WTC11 (cell line): Measurements from ENCODE around the gene SLC27A4. TPM values are rescaled to one million over a fixed set of nuclear protein-coding genes. Genes with fewer than 3 reads are reported as not detected.

Experiments
- ATAC-seq: fragments of 200-7000 bp; cut with Tn5 transposase; 2 replicates; pipeline ENCODE4 v1.10.0; 2021; ENCODE audit warnings: mild to moderate bottlenecking, moderate library complexity
- CTCF ChIA-PET: fragments of 300-600 bp; sonication (Branson Sonifier 250); formaldehyde crosslinking; loops from one replicate; lab custom pipeline; 2021; ENCODE audit warnings: antibody characterized with exemption; lab: Charles Lee
- POLR2A ChIA-PET: fragments of 350-600 bp; sonication (Branson Sonifier 250); formaldehyde crosslinking; loops from one replicate; lab custom pipeline; 2021; ENCODE audit warnings: antibody characterized with exemption; lab: Charles Lee
- DNase-seq: peaks from one replicate; pipeline ENCODE4 v3.0.0; 2021; ENCODE audit warnings: low spot score
- H3K27ac Mint-ChIP-seq: 2 replicates; pipeline ENCODE4 v1.8.0; 2021; ENCODE audit warnings: mixed read lengths
- H3K27me3 Mint-ChIP-seq: 2 replicates; pipeline ENCODE4 v1.8.0; 2021; ENCODE audit warnings: low read depth, mild to moderate bottlenecking, moderate library complexity, mixed read lengths
- H3K36me3 Mint-ChIP-seq: 2 replicates; pipeline ENCODE4 v1.8.0; 2021; ENCODE audit warnings: mixed read lengths
- H3K4me1 Mint-ChIP-seq: 2 replicates; pipeline ENCODE4 v1.8.0; 2022; ENCODE audit warnings: mixed read lengths
- H3K4me3 Mint-ChIP-seq: 2 replicates; pipeline ENCODE4 v1.8.0; 2021; ENCODE audit warnings: mild to moderate bottlenecking, moderate library complexity, mixed read lengths
- H3K9me3 Mint-ChIP-seq: 2 replicates; pipeline ENCODE4 v1.8.0; 2021; ENCODE audit warnings: mixed read lengths
- E2F1 ChIP-seq: sonication (generic); formaldehyde crosslinking; IDR thresholded peaks from 2 replicates; pipeline ENCODE4 v1.8.0; 2022; ENCODE audit warnings: mild to moderate bottlenecking, missing genetic modification reagents
- EMX1 ChIP-seq: fragments of 250-450 bp; sonication (Bioruptor Pico); IDR thresholded peaks from 2 replicates; pipeline ENCODE4 v1.8.0; 2021; ENCODE audit warnings: mild to moderate bottlenecking
- GRHL2 ChIP-seq: fragments of 250-450 bp; sonication (Bioruptor Pico); IDR thresholded peaks from 2 replicates; pipeline ENCODE4 v1.8.0; 2022; ENCODE audit warnings: mild to moderate bottlenecking, moderate library complexity; ENCODE audit not compliant: insufficient replicate concordance, severe bottlenecking
- KAT7 ChIP-seq: sonication (generic); formaldehyde crosslinking; IDR thresholded peaks from 2 replicates; pipeline ENCODE4 v1.8.1; 2023; ENCODE audit warnings: missing genetic modification reagents, mild to moderate bottlenecking, borderline replicate concordance
- NR2C2 ChIP-seq: sonication (generic); formaldehyde crosslinking; IDR thresholded peaks from 2 replicates; pipeline ENCODE4 v1.8.0; 2022; ENCODE audit warnings: mild to moderate bottlenecking, missing genetic modification reagents
- TP53 ChIP-seq: sonication (generic); formaldehyde crosslinking; IDR thresholded peaks from 2 replicates; pipeline ENCODE4 v1.8.1; 2023; ENCODE audit warnings: mild to moderate bottlenecking, missing genetic modification reagents
- USF1 ChIP-seq: sonication (generic); formaldehyde crosslinking; IDR thresholded peaks from 2 replicates; pipeline ENCODE4 v1.8.0; 2022; ENCODE audit warnings: mild to moderate bottlenecking, missing genetic modification reagents
- ZBTB43 ChIP-seq: sonication (generic); formaldehyde crosslinking; IDR thresholded peaks from 2 replicates; pipeline ENCODE4 v1.8.1; 2023; ENCODE audit warnings: mild to moderate bottlenecking, missing genetic modification reagents
- ZMAT4 ChIP-seq: fragments of 250-450 bp; sonication (Bioruptor Pico); IDR thresholded peaks from 2 replicates; pipeline ENCODE4 v1.9.0; 2021; ENCODE audit warnings: mild to moderate bottlenecking
- ZNF219 ChIP-seq: sonication (generic); formaldehyde crosslinking; IDR thresholded peaks from 2 replicates; pipeline ENCODE4 v1.8.0; 2023; ENCODE audit warnings: missing genetic modification reagents, mild to moderate bottlenecking, borderline replicate concordance
- ZNF232 ChIP-seq: sonication (generic); formaldehyde crosslinking; IDR thresholded peaks from 2 replicates; pipeline ENCODE4 v1.8.0; 2022; ENCODE audit warnings: mild to moderate bottlenecking, missing genetic modification reagents
- ZNF263 ChIP-seq: sonication (generic); formaldehyde crosslinking; IDR thresholded peaks from 2 replicates; pipeline ENCODE4 v1.8.1; 2022; ENCODE audit warnings: low read depth, mild to moderate bottlenecking, moderate library complexity, missing genetic modification reagents
- ZNF281 ChIP-seq: sonication (generic); formaldehyde crosslinking; IDR thresholded peaks from 2 replicates; pipeline ENCODE4 v1.8.0; 2023; ENCODE audit warnings: mild to moderate bottlenecking, missing genetic modification reagents
- ZNF425 ChIP-seq: fragments of 250-450 bp; sonication (Bioruptor Pico); conservative IDR thresholded peaks from 2 replicates; pipeline ENCODE4 v1.9.0; 2021; ENCODE audit warnings: mild to moderate bottlenecking
- ZNF671 ChIP-seq: fragments of 250-450 bp; sonication (Bioruptor Pico); IDR thresholded peaks from 2 replicates; pipeline ENCODE4 v1.8.0; 2021; ENCODE audit warnings: mild to moderate bottlenecking
- total RNA-seq: library from RNA; stranded (reverse); gene quantifications from 3 replicates; pipeline ENCODE4 v1.2.3, GENCODE V29; 2021

Gene SLC27A4
- total RNA-seq, 1 experiment from 2014 or later = 23.8 TPM

GRCh38 chr9:128397831-128398230 lies 57.5 kb downstream of the SLC27A4 start:
- no peak for TF ChIP-seq ZNF263 (CRISPR knock-in tag)
- no peak for TF ChIP-seq ZNF671 (CRISPR knock-in tag)
- Mint-ChIP-seq H3K27me3 (peaks cover 97% of the 10 kb centered on the region), H3K4me1 (peaks cover 31% of the 10 kb centered on the region), H3K9me3 (no peaks in the 10 kb centered on the region), H3K4me3 (no peak overlapping the region), H3K36me3 (no peaks in the 10 kb centered on the region; the same call in 1 of the 2 replicates), H3K27ac (no peak overlapping the region)
- CTCF ChIA-PET = interaction anchor here (1.4 to 3.5 kb wide), 5 partner anchors 9 to 41 kb away, joined by 4 to 19 read pairs (median 7); partner anchors contain the start of gene CERCAM
- ATAC-seq (no peak), DNase-seq (no peak)
- POLR2A ChIA-PET = no interaction called here

GRCh38 chr9:128399861-128400260 lies 59.5 kb downstream of the SLC27A4 start:
- H3K36me3 Mint-ChIP-seq = no peaks in the 10 kb centered on the region; the same call in 1 of the 2 replicates
- DNase-seq = no peak
- ATAC-seq = no peak
- no peaks in the 10 kb centered on the region for H3K9me3 Mint-ChIP-seq
- H3K27me3 Mint-ChIP-seq = peaks cover 100% of the 10 kb centered on the region
- CTCF ChIA-PET = interaction anchor here (2.1 kb wide), 1 partner anchor 38 kb away, joined by 5 read pairs; no protein-coding TSS in a partner anchor
- H3K4me3 Mint-ChIP-seq = no peak overlapping the region
- peaks cover 15% of the 10 kb centered on the region for H3K4me1 Mint-ChIP-seq
- POLR2A ChIA-PET = no interaction called here
- H3K27ac Mint-ChIP-seq = no peak overlapping the region
- TF ChIP-seq GRHL2 (CRISPR knock-in tag) = no peak
- TF ChIP-seq ZMAT4 (CRISPR knock-in tag) = no peak
- TF ChIP-seq ZNF232 = no peak
- no peak for TF ChIP-seq ZNF671 (CRISPR knock-in tag)
- no peak for TF ChIP-seq E2F1
- TF ChIP-seq NR2C2 (CRISPR knock-in tag) = no peak
- no peak for TF ChIP-seq KAT7 (CRISPR knock-in tag)
- TF ChIP-seq ZBTB43 (CRISPR knock-in tag) = no peak
- TF ChIP-seq TP53 (CRISPR knock-in tag) = no peak
- no peak for TF ChIP-seq ZNF219 (CRISPR knock-in tag)
- no peak for TF ChIP-seq ZNF425
- TF ChIP-seq ZNF281 (CRISPR knock-in tag) = no peak
- no peak for TF ChIP-seq USF1 (CRISPR knock-in tag)
- no peak for TF ChIP-seq EMX1
